GM21825 (cell line): ENCODE measurements around the gene GSN.

Experiments used
- ATAC-seq: cut with Tn5 transposase; IDR thresholded peaks from one replicate; pipeline ENCODE4 v1.9.1; 2021; ENCODE audit warnings: mild to moderate bottlenecking, moderate library complexity; ENCODE audit not compliant: unreplicated experiment

GSN gene

DNA sequence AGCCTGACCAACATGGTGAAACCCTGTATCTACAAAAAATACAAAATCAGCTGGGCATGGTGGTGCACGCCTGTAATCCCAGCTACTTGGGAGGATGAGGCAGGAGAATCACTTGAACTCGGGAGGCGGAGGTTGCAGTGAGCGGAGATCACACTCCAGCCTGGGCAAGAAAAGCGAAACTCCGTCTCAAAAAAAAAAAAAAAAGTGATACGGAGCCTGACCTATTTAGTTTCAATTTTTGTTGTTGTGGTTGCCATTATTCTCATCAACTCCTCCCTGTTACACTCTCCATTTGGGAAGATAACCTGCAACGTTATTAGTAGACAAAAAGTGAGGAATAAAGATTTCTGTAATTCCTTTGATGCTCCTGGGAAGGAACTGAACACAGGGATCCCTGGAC, 100.8 kb downstream of the GSN start:
- no peak for ATAC-seq

DNA sequence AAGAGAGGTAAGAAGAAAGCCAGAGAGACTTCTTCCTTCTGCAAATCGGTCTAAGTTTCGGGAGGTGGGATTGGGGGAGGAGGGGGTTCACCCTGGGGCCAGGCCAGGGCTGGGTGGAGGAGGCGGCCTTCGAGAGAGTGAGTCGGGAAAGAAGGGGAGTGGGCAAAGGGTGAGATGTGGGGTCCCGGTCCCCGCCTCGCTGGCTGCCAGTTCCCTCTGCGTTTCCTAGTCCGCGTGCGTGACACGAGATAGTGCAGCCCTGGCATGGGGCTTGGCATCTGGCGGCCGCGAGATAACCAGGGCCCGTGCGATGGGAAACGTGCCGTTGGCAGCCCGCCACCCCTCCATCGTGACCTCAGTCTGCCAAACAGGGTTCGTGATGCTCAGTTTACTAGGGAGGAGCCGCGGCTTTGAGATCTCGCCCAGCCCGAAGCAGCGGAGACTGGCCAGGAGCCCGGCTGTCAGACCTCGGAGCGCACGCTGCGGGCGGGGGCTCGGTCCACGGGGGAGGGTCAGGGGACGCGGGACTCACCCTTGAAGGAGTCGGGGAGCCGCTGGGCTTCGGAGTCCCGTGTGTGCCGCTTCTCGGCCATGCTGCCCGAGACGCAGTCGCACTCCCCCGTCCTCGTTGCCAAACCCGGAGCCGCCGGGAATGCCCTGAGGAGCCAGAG, 101.8 kb downstream of the GSN start, which contains the start of gene STOM:
TSS of gene STOM (minus strand) at position 656 of the 671 bp plus-strand sequence. CDS start at position 593, 63 bp downstream.
- ATAC-seq: peak; percentile 39

DNA sequence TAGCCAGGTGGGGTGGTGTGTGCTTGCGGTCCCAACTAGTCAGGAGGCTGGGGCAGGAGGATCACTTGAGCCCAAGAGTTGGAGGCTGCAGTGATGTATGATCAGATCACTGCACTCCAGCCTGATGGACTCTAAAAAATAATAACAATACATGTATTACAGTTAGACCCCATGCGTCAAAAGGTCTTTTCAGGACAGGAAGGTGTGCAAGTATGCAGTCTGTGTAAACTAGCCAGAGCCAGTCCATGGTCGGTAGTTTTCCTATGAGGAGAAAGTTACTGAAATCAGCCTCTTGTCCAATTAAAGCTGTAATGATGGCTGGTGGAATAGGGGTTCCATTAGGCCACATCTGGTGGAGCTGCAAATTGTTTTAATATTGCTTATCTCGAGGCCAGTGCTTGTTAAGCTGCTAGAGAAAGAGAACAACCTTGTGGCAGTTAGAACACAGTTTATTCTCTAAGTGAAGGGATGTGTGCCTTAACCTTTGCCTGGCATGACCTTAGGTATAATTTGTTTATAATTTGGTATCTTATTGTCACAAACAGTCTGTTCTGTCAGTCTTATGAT, 103.6 kb downstream of the GSN start:
- ATAC-seq: no peak

DNA sequence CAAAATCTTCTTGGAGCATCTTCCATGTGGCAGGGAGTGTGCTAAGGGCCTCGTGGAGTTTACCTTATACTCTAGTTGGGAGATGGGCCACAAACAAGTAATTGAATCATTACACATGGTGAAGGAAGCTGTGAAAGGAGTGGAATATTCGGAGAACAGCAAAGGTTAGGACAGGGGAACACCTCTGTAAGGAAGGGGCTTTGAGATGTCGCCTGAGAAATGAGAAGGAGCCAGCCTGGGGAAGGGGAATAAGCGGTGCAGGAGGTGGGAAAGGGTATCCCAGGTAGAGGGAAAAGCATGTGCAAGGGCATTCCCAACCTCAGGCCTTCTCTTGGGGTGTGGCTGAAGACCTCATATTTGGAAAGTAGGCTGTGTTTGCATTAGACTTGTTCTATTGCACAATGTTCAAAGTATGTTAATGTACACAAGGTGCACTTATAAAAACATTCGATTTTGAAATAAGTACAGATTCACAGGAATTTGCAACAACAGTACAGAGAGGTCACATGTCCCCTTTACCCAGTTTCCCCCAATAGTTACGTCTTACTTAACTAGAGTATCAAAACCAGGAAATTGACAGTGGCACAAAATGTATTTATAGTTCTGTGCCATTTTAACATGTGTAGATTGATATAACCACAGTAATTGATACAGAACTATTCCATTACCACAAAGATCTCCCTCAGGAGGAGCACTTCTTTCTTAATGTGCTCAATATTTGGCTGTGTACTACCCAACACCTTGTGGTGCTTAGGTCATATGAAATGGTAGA, 104.5 kb downstream of the GSN start:
- no peak for ATAC-seq

DNA sequence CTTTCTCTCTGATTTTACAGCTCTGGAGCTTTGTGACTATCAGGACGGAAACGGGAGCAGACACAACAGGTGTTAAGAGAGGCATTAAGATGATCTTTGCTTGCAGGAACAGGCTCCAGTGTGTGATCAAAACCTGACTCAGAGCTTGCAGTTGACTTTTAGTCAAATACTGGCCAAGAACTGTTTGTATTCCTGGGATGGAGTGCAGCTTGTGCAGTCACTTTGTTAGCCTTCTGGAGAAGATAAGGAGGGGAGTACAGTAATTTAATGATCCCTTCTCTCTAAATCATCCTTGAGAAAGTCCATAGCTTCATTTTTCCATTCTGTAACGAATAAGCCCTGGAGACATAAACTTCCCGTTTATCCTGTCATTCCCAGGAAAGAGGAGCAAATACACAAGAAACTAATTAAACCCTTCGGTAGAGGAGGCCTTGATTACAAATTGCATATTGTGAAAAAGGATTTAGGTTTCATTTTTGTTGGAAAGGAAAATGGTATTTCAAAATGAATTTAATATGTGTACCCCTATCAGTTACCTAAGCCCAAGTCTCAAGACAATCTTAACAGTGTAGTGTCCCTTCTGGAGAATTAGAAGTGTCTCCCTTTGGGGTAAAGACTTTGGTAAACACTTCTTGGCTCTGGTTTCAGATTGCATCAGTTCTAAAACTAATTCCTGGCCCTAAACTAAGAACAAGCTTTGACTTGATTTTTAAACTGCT, 105.2 kb downstream of the GSN start:
- no peak for ATAC-seq

DNA sequence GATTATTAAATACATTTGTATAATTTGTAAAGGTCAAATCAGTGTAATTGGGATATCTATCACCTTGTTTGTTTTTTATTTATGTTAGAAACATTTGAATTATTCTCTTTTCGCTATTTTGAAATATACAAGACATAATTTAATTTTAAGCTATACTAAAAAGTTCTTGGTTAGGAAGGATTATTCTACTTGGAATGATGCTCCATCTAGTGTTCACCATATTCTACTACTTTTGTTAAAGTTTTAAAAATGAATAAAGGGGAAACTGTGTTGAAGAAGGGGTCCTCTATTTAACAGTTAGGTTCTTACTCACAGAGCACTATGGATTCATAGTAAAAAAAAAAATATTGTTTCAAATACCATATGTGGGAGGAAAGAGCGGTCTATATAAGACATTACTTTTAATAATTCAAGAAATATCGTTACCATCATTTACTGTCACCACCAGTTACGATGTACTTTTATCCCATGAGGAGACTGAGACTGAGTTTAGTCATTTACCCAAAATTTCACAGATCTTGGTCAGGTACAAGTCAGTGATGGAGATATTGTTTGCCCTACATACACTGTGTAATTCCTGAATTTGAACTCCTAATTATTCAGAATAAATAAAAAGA, 108.4 kb downstream of the GSN start:
- ATAC-seq: no peak

DNA sequence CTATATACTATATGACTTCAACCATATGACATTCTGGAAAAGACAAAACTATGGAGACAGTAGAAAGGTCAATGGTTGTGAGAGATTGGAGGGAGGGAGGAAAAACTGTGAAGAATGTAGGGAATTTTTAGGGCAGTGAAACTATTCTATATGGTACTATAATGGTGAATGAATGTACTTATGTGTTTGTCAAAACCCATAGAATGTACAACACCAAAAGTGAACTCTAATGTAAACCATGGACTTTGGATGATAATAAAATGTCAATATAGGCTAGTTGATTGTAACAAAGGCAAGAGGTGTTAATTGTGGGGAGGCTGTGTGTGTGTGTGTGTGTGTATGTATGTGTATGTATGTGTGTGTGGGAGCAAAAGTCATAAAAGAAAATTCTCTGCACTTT, 112.9 kb downstream of the GSN start:
- ATAC-seq: no peak
